CD4-positive, CD25-positive, alpha-beta regulatory T cell (primary cell): ENCODE data around the gene LCN12. TPM values are rescaled to one million over a fixed set of nuclear protein-coding genes. Genes with fewer than 3 reads are reported as not detected.
A peak's percentile ranks its signal among the peaks of the same experiment; 100 is the strongest.

Experiments used
- ATAC-seq, 2 donors: fragments of 150-1000 bp; cut with Tn5 transposase; one replicate each; pipeline ENCODE4 v1.10.0; 2021; ENCODE audit warnings: low read depth in 2 of 2, moderate number of reproducible peaks in 2 of 2, moderate library complexity in 1 of 2
- DNase-seq, 3 donors: peaks; one replicate each; pipeline versions ENCODE4 v3.0.0 to v3.0.0-alpha.2; 2012 to 2022; ENCODE audit warnings: mixed read lengths in 1 of 3
- H3K27ac ChIP-seq: one replicate; pipeline ENCODE4 v1.7.0; 2013; ENCODE audit warnings: mild to moderate bottlenecking, low read length; ENCODE audit not compliant: insufficient read depth, poor library complexity, severe bottlenecking
- H3K27me3 ChIP-seq: one replicate; pipeline ENCODE4 v1.7.0; 2013; ENCODE audit warnings: low read length; ENCODE audit not compliant: control insufficient read depth, insufficient read depth
- H3K36me3 ChIP-seq: one replicate; pipeline ENCODE4 v1.7.0; 2013; ENCODE audit warnings: mild to moderate bottlenecking, low read length, moderate library complexity; ENCODE audit not compliant: control insufficient read depth, insufficient read depth
- H3K4me1 ChIP-seq: 2 replicates; pipeline ENCODE4 v1.7.0; 2013; ENCODE audit warnings: mild to moderate bottlenecking, low read length; ENCODE audit not compliant: insufficient read depth, control insufficient read depth, poor library complexity, severe bottlenecking
- H3K4me3 ChIP-seq: one replicate; pipeline ENCODE4 v1.7.0; 2013; ENCODE audit warnings: low read depth, mild to moderate bottlenecking, low read length, moderate library complexity
- H3K9me3 ChIP-seq, 2 experiments: 1 replicate in 1 of 2; 2 replicates in 1 of 2; pipeline ENCODE4 v1.7.0; 2013; ENCODE audit warnings: low read length in 2 of 2, mild to moderate bottlenecking in 1 of 2, moderate library complexity in 1 of 2; ENCODE audit not compliant: control insufficient read depth in 2 of 2
- H3K27ac Mint-ChIP-seq, 3 donors: one replicate each; pipeline ENCODE4 v1.8.0; 2020 to 2022; ENCODE audit warnings: mild to moderate bottlenecking in 3 of 3, mixed read lengths in 3 of 3, moderate library complexity in 2 of 3
- H3K27me3 Mint-ChIP-seq: one replicate; pipeline ENCODE4 v1.8.0; 2022; ENCODE audit warnings: mild to moderate bottlenecking, mixed read lengths
- H3K36me3 Mint-ChIP-seq: one replicate; pipeline ENCODE4 v1.8.0; 2020; ENCODE audit warnings: mixed read lengths
- H3K4me1 Mint-ChIP-seq, 4 donors: one replicate each; pipeline ENCODE4 v1.8.0; 2020 to 2022; ENCODE audit warnings: mixed read lengths in 4 of 4, mild to moderate bottlenecking in 1 of 4
- H3K4me3 Mint-ChIP-seq, 4 donors: one replicate each; pipeline ENCODE4 v1.8.0; 2020 to 2022; ENCODE audit warnings: mild to moderate bottlenecking in 4 of 4, mixed read lengths in 4 of 4, moderate library complexity in 3 of 4
- H3K9me3 Mint-ChIP-seq, 7 donors: one replicate each; pipeline ENCODE4 v1.8.0; 2020 to 2022; ENCODE audit warnings: mixed read lengths in 7 of 7, mild to moderate bottlenecking in 3 of 7, moderate library complexity in 2 of 7
- polyA plus RNA-seq, 4 donors: library from polyadenylated mRNA; unstranded; fragments of 300-500 nt; fragmentation: Illumina TruSeq; gene quantifications; one replicate each; pipeline ENCODE4 v1.2.3, GENCODE V29; 2021
- total RNA-seq: library from RNA; stranded (reverse); gene quantifications from one replicate; pipeline ENCODE4 v1.2.3, GENCODE V29; 2022

The LCN12 gene
- total and polyA plus RNA-seq, 5 donors from 2014 or later: 1.4 TPM; not detected in 4

GRCh38 chr9:136922540-136922939 lies 29.5 kb upstream of the LCN12 start:
- Mint-ChIP-seq H3K4me3 (no peak overlapping the region), H3K9me3 (no peaks in the 10 kb centered on the region), H3K27me3 (no peaks in the 10 kb centered on the region), H3K4me1 (peaks cover 0 to 3% (median under 1%) of the 10 kb centered on the region in 4 donors), H3K36me3 (peaks cover 17% of the 10 kb centered on the region), H3K27ac (peak overlapping the region in 1 of 3 donors; percentile 48)
- no peaks in the 10 kb centered on the region for H3K9me3 ChIP-seq
- DNase-seq: no peak
- H3K27ac ChIP-seq: no peak overlapping the region
- ATAC-seq: no peak
- H3K27me3 ChIP-seq: no peaks in the 10 kb centered on the region
- peaks cover 45% of the 10 kb centered on the region for H3K36me3 ChIP-seq
- H3K4me1 ChIP-seq: no peaks in the 10 kb centered on the region
- no peak overlapping the region for H3K4me3 ChIP-seq

DNA sequence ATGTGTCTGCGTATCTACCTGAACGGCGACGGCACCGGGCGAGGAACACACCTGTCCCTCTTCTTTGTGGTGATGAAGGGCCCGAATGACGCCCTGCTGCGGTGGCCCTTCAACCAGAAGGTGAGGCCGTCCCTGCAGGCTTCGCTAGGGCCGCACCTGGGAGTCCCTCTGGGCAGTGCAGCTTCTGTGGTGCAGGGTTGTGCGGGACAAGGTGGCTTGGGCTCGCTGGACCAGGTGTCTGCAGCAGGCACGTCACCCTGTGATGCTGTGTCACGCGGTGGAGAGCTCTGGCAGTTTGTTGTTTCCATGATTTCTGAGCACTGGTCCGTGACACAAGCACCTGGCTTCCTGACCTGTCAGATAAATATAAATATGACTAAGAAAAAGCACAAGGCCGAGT lies 28.2 kb upstream of the LCN12 start:
- Mint-ChIP-seq H3K4me1 (peaks cover 0 to 5% (median under 1%) of the 10 kb centered on the region in 4 donors), H3K27me3 (no peaks in the 10 kb centered on the region), H3K4me3 (no peak overlapping the region), H3K9me3 (no peaks in the 10 kb centered on the region), H3K36me3 (peaks cover 13% of the 10 kb centered on the region), H3K27ac (no peak overlapping the region)
- H3K9me3 ChIP-seq: no peaks in the 10 kb centered on the region
- H3K4me1 ChIP-seq: no peaks in the 10 kb centered on the region
- ATAC-seq: no peak
- peaks cover 40% of the 10 kb centered on the region for H3K36me3 ChIP-seq
- DNase-seq: no peak
- no peak overlapping the region for H3K4me3 ChIP-seq
- no peaks in the 10 kb centered on the region for H3K27me3 ChIP-seq
- H3K27ac ChIP-seq: no peak overlapping the region

- H3K9me3 ChIP-seq: no peaks in the 10 kb centered on the region
- Mint-ChIP-seq H3K4me3 (no peak overlapping the region), H3K9me3 (no peaks in the 10 kb centered on the region), H3K36me3 (peaks cover 6% of the 10 kb centered on the region), H3K4me1 (peaks cover 0 to 6% (median under 1%) of the 10 kb centered on the region in 4 donors), H3K27me3 (no peaks in the 10 kb centered on the region), H3K27ac (no peak overlapping the region)
- no peaks in the 10 kb centered on the region for H3K27me3 ChIP-seq
- H3K27ac ChIP-seq: no peak overlapping the region
- DNase-seq (no peak), ATAC-seq (no peak)
- peaks cover 30% of the 10 kb centered on the region for H3K36me3 ChIP-seq
- no peak overlapping the region for H3K4me3 ChIP-seq
- no peaks in the 10 kb centered on the region for H3K4me1 ChIP-seq
Measured at GRCh38 chr9:136925414-136926153, 26.5 kb upstream of the LCN12 start.

DNA sequence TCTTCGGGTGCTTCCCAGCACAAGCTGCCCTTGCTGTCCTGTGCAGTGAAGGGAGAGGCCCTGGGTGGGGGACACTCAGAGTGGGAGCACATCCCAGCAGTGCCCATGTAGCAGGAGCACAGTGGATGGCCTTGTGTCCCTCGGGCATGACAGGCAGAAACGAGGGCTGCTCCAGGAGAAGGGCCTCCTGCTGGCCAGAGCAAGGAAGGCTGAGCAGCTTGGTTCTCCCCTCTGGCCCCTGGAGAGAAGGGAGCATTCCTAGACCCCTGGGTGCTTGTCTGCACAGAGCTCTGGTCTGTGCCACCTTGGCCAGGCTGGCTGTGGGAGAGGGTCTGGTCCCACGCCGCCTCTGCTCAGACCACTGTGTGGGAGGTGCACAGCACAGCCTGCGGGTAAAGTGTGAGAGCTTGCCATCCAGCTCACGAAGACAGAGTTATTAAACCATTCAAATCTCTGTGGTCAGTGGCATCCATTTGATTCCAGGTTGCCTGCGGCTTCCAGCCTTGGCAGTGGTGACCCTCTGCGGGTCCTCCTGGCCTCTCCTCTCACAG lies 25.8 kb upstream of the LCN12 start:
- Mint-ChIP-seq H3K9me3 (no peaks in the 10 kb centered on the region), H3K4me1 (peaks cover 0 to 6% (median under 1%) of the 10 kb centered on the region in 4 donors), H3K27me3 (no peaks in the 10 kb centered on the region), H3K4me3 (no peak overlapping the region), H3K27ac (no peak overlapping the region), H3K36me3 (peaks cover 6% of the 10 kb centered on the region)
- Histone ChIP-seq H3K4me3 (no peak overlapping the region), H3K27me3 (no peaks in the 10 kb centered on the region), H3K36me3 (peaks cover 23% of the 10 kb centered on the region), H3K27ac (no peak overlapping the region), H3K9me3 (no peaks in the 10 kb centered on the region), H3K4me1 (no peaks in the 10 kb centered on the region)
- no peak for DNase-seq
- no peak for ATAC-seq

GRCh38 chr9:136926749-136927148 lies 25.3 kb upstream of the LCN12 start:
- no peak overlapping the region for H3K4me3 ChIP-seq
- H3K9me3 ChIP-seq: no peaks in the 10 kb centered on the region
- no peaks in the 10 kb centered on the region for H3K27me3 Mint-ChIP-seq
- H3K27me3 ChIP-seq: no peaks in the 10 kb centered on the region
- DNase-seq: no peak
- H3K4me1 ChIP-seq: no peaks in the 10 kb centered on the region
- no peaks in the 10 kb centered on the region for H3K9me3 Mint-ChIP-seq
- no peak overlapping the region for H3K27ac Mint-ChIP-seq
- no peak overlapping the region for H3K27ac ChIP-seq
- no peak overlapping the region for H3K4me3 Mint-ChIP-seq
- H3K4me1 Mint-ChIP-seq: peaks cover 0 to 6% (median under 1%) of the 10 kb centered on the region in 4 donors
- H3K36me3 ChIP-seq: peaks cover 23% of the 10 kb centered on the region
- peaks cover 6% of the 10 kb centered on the region for H3K36me3 Mint-ChIP-seq
- no peak for ATAC-seq

DNA sequence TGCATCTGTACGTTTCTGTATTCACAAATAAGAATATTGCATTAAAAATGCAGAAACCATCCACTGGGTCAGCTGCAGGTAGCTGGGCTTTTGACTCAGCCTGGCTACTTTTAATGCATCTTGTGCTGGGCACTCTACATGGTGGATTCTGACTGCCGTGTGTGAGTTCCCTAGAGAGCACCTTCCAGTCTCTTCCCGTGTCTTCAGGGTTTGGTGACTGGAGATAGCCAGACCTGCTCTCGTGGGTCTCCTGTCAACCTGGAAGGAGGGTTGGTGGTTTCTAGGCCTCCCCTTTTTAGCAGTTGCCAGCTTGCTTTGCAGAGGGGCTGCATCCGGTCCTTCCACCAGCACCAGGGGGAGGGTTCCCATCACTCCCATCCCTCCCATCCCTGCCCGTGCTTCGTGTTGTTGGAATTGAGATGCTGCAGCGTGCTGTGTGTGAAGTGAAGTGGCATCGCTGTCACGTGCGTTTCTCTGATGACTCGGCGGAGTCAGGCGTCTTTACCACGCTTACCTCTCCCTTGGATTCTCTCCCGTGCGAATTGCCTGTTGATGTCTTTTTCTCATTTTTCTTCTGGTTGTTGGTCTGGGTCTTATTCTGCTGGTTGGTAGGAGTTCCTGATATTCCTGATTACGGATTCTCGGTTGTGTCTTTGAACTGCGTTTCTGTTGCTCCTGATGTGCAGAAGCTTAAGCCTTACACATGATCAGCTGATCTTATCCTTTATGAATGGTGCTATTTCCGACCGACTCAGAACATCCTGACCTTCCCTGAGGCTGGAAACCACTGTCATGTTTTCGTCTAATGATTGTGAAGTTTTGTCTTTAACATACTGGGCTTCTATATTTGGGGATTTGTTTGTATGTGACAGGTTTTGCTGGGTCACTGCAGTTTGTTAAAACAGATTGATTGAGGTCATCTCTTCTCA lies 24.5 kb upstream of the LCN12 start:
- H3K27me3 Mint-ChIP-seq: no peaks in the 10 kb centered on the region
- peak overlapping the region in 1 of 3 donors; percentile 29 for H3K27ac Mint-ChIP-seq
- DNase-seq (no peak), ATAC-seq (no peak)
- H3K4me3 Mint-ChIP-seq: no peak overlapping the region
- H3K36me3 Mint-ChIP-seq: peaks cover 6% of the 10 kb centered on the region
- H3K36me3 ChIP-seq: peaks cover 18% of the 10 kb centered on the region
- H3K4me1 ChIP-seq: no peaks in the 10 kb centered on the region
- peaks cover 0 to 6% (median under 1%) of the 10 kb centered on the region in 4 donors for H3K4me1 Mint-ChIP-seq
- no peaks in the 10 kb centered on the region for H3K9me3 Mint-ChIP-seq
- no peaks in the 10 kb centered on the region for H3K27me3 ChIP-seq
- H3K9me3 ChIP-seq: no peaks in the 10 kb centered on the region
- no peak overlapping the region for H3K27ac ChIP-seq
- H3K4me3 ChIP-seq: no peak overlapping the region

DNA sequence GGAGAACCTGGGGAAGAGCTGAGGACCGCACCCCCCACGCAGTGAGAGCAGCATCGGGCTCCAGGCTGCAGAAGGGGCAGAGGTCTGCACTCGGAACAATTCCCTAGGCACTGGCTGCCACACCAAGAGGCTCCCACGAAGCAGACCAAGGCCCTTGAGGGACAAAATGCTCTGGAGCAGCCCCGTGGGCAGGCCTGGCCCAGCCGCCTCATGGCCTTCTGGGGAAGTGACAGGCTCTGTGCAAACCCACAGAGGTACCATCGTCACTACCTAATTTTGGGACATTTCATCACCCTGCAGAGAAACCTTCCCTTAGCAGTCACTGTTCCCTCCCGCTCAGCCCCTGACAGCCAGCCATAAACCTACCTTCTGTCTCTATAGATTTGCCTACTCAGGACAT lies 23.5 kb upstream of the LCN12 start:
- Mint-ChIP-seq H3K27me3 (no peaks in the 10 kb centered on the region), H3K27ac (no peak overlapping the region), H3K9me3 (no peaks in the 10 kb centered on the region), H3K4me3 (peak overlapping the region in 1 of 4 donors; percentile 9), H3K36me3 (peaks cover 12% of the 10 kb centered on the region), H3K4me1 (peaks cover 0 to 7% (median 5%) of the 10 kb centered on the region in 4 donors)
- no peaks in the 10 kb centered on the region for H3K27me3 ChIP-seq
- no peaks in the 10 kb centered on the region for H3K4me1 ChIP-seq
- H3K27ac ChIP-seq: no peak overlapping the region
- DNase-seq: no peak
- H3K4me3 ChIP-seq: no peak overlapping the region
- ATAC-seq: peak in 1 of 2 donors; percentile 18
- H3K9me3 ChIP-seq: no peaks in the 10 kb centered on the region
- H3K36me3 ChIP-seq: peaks cover 18% of the 10 kb centered on the region
